GM19328 (cell line): ENCODE data around the gene CAVIN3.
A peak's percentile ranks its signal among the peaks of the same experiment; 100 is the strongest.
"Not testable (repeated sequence)": the region's sequence is repeated elsewhere in the genome, so short reads cannot be mapped to it uniquely, and the experiment has no call there.

Experiments
- ATAC-seq: cut with Tn5 transposase; IDR thresholded peaks from one replicate; pipeline ENCODE4 v1.9.1; 2021; ENCODE audit warnings: mild to moderate bottlenecking, moderate library complexity; ENCODE audit not compliant: unreplicated experiment

Gene CAVIN3

GRCh38 chr11:6326303-6326702, 6.0 kb upstream of the CAVIN3 start:
- ATAC-seq, result no peak

- ATAC-seq, result no peak
Observed at GRCh38 chr11:6323291-6323905, 3.1 kb upstream of the CAVIN3 start.

DNA sequence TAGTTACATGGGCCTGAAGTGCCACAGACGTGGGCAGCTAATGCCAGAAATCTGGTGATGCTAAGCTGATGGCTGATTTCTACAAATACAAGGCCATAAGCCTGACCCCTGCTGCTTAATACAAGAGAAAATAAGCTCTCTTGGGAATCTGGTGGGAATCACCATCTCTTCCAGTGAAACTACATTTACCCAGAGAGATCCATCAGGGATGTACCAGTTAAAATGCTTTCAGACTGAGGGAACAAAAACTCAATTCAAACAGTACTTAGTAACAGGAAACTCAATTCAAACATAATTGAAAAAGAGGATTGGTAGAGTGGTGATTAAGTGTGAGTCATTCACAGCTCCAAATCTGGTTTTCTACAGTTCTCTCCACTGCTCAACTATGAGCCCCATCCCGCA, 1.7 kb upstream of the CAVIN3 start:
- no peak for ATAC-seq

- no peak for ATAC-seq
Observed at GRCh38 chr11:6321356-6321755, 1.1 kb upstream of the CAVIN3 start.

GRCh38 chr11:6319704-6320410, 444 bp downstream of the CAVIN3 start:
- ATAC-seq, result no peak

GRCh38 chr11:6319001-6319703, 1.1 kb downstream of the CAVIN3 start:
- ATAC-seq, result no peak

DNA sequence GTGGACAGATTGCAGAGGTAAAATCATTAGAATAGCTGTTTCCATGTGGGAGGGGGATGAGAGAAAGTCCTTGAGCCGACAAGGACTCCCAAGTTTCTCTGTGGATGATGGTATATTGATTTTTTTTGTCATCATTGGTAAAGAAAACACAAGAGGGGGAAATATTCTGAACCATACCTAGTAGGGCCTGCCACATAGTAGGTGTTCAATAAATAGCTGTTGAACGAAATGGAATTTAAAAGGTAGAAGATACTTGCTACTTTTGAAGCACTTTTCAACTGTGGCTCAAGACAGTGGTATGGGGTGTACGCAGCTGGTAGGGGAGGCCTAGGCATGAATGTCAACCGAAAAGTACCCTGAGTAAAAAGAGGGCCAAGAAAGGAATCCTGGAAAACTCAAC, 2.1 kb downstream of the CAVIN3 start:
- no peak for ATAC-seq

DNA sequence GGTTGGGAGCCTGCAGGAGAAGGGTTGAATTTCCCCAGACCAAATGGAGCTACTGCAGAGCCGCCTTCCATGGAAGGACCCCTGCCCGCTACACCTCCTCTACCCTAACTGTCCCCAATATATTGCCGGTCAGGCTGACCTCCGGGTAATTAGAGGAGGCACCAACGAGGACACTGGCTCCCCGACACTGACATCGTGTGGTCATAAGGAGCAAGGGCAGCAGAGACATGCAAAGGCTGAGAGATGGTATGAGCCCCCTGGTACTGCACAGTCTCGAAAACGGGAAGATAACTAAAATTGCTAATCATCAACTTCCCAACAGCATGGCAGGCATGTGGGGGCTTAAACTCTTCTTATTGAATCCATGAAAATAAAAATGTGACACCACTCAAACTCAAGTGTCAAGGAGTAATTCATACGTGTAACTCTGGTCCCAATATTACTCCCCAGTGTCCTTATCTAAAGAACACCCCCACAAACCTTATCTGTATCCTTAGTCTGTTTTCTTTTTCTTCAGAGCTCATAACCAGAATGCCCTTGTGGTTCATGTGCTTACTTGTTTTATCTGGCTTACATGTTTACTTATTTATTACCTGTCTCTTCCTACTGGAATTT, 4.4 kb downstream of the CAVIN3 start:
- ATAC-seq, result peak; percentile 58

GRCh38 chr11:6312106-6312505, 8.2 kb downstream of the CAVIN3 start:
- ATAC-seq, result no peak

DNA sequence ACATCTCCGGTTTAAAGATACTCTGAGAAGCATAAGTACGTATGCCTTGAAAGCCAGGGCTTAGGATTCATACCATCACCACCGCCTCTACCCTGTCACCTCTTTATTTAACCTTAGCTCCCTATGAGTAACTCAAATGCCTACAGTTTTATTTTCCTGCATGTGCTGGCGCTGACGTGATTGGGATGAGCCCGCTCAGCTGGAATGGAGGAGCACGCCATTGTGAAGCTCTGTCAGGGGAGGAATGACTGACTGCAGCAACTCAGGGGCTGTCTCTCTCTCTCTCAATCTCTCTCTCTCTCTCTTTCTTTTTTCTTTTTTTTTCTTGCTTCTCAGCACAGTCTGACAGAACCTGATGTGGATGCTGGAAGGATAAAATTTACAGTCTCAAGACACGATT, 12.4 kb downstream of the CAVIN3 start:
- no peak for ATAC-seq

GRCh38 chr11:6305297-6305696, 15.0 kb downstream of the CAVIN3 start:
- ATAC-seq, result no peak

- no peak for ATAC-seq
Observed at GRCh38 chr11:6303661-6304060, 16.6 kb downstream of the CAVIN3 start.

- ATAC-seq, result no peak
Observed at GRCh38 chr11:6301096-6301495, 19.2 kb downstream of the CAVIN3 start.

GRCh38 chr11:6300325-6300724, 20.0 kb downstream of the CAVIN3 start:
- ATAC-seq, result no peak

GRCh38 chr11:6298605-6299004, 21.7 kb downstream of the CAVIN3 start:
- ATAC-seq, result no peak

DNA sequence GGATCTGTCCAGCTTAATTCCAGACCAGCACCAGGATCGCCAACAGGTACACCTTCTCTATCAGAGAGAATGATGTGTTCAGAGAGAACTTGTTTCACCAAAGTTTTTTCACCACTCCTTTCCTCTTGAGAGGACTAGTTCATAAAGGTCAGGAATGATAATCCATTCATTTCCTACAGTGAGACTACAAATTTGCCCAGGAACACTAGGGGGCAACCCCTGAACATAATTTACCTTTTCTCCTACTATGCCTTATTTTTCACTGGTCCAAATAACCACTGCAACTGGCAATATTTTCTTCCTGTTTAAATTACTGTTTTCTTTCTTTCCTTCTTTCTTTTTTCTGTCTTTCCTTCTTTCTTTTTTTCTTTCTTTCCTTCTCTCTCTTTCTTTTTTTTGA, 22.5 kb downstream of the CAVIN3 start:
- no peak for ATAC-seq

GRCh38 chr11:6285019-6285418, 35.3 kb downstream of the CAVIN3 start:
- ATAC-seq, result no peak

DNA sequence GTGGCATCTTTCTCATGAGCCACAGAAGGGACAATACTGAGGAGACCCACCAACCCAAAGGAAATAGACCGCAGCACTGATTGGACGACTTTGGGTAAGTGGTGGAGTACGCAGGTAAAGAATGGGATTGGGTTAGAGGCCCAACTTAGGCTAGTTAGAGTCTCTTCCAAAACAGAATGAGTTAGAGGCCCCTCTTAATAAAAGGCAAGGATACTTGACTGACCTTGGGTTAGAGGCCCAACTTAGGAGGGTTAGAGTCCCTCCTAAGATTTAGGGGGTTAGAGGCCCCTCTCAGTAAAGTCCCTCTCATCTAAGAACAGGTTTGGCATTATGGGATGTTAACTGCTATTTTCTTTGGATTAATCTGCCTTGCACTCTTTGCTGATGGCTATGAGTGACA, 36.1 kb downstream of the CAVIN3 start:
- no peak for ATAC-seq

GRCh38 chr11:6283453-6284023, 36.8 kb downstream of the CAVIN3 start:
- no peak for ATAC-seq

- not testable (repeated sequence) for ATAC-seq
Observed at GRCh38 chr11:6280809-6281208, 39.5 kb downstream of the CAVIN3 start.

DNA sequence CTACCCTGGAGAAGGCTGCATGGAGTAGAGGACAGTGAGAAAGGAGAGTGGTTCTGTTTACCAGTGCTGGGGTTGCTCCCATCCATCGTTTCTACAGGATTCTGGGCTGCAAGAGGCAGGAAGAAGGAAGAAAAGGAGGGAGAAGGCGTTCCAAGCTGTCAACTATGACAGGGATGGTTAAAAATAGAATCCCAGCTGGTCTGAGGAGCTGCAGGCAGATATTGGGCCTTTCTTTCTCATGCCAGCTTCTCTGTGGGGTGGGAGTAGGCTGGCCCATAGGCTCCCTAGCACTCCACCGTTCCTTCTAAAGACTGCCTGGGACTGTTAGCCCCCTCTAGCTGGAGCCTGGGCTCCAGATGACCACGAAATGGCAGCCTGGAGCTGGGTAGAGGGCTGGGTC, 47.1 kb downstream of the CAVIN3 start:
- no peak for ATAC-seq
